ENCODE measurements around the gene KRTAP10-4. TPM values are rescaled to one million over a fixed set of nuclear protein-coding genes. Genes with fewer than 3 reads are reported as not detected.
A peak's percentile ranks its signal among the peaks of the same experiment; 100 is the strongest.

Gene KRTAP10-4
- total RNA-seq, 4 donors from 2014 or later = not detected

GRCh38 chr21:44527156-44527982 lies 46.2 kb upstream of the KRTAP10-4 start:
- Histone ChIP-seq H3K27me3 (no peaks in the 10 kb centered on the region), H3K4me1 (no peaks in the 10 kb centered on the region), H3K9me3 (no peaks in the 10 kb centered on the region), H3K4me3 (no peak overlapping the region), H3K36me3 (no peaks in the 10 kb centered on the region), H3K27ac (no peak overlapping the region)
- DNase-seq = no peak
- in situ Hi-C loops (cut with MboI; ENCODE audit: low pct_ligation_motif_present in 1 of 4, low pct_unique_long_range_greater_than_20kb in 1 of 4, low sequenced_read_pairs in 3 of 4) = no loop called here
- TF ChIP-seq POLR2AphosphoS5 (IDR thresholded peaks at IDR 0.05) (no peak), POLR2A (IDR thresholded peaks at IDR 0.05) (no peak), CTCF (IDR thresholded peaks at IDR 0.05) (no peak), EP300 (IDR thresholded peaks at IDR 0.05; ENCODE audit: low read depth) (no peak)
- intact Hi-C loops (cut with DNase I; ENCODE audit: low total_unique reads) = no loop called here
- WGBS, 2 donors (ENCODE audit: low coverage in 1 of 2) = 84 to 96% methylated on average over 5 to 37 of the region's 37 CpGs

DNA sequence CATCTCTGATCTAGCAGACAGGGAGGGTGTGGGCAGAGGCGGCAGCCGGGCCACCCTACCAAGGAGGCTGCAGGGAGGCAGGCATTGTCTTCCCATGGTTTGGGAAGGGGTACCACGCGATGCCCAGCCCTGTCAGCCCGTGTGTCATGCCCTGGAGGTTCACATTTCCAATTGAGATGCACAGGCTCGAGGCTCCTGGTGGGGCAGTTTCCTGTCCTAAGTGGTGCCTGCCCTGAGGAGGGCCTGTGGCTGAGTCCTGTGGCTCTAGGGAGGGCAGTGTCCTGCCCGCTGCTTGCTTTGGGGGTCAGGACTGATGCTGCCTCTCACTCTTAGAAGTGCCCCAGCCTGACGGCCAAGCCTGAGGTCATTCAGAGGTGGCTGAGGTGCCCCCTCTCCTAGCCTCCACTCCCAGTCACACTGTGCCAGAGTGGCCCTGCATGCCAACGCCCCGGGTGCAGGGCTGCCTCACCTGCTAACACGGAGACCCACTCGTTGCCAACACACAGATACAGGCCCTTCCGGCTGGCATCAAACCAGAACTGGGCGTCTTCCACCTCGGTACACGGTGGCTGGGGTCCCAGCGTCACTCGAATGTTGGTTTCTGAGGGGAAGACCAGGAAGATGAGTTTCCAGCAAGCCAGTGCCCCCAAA lies 45.4 kb upstream of the KRTAP10-4 start:
- in situ Hi-C loops (cut with MboI; ENCODE audit: low pct_ligation_motif_present in 1 of 4, low pct_unique_long_range_greater_than_20kb in 1 of 4, low sequenced_read_pairs in 3 of 4) = no loop called here
- no peak for DNase-seq

GRCh38 chr21:44528634-44528995 lies 44.9 kb upstream of the KRTAP10-4 start:
- Histone ChIP-seq H3K36me3 (no peaks in the 10 kb centered on the region), H3K27ac (no peak overlapping the region), H3K4me3 (no peak overlapping the region), H3K27me3 (no peaks in the 10 kb centered on the region), H3K4me1 (no peaks in the 10 kb centered on the region), H3K9me3 (no peaks in the 10 kb centered on the region)
- 80% methylated on average over 10 of the region's 10 CpGs; no CpG with 5 or more reads in 1 of the 2 donors for WGBS, 2 donors (ENCODE audit: low coverage in 1 of 2)
- intact Hi-C loops (cut with DNase I; ENCODE audit: low total_unique reads) = no loop called here
- in situ Hi-C loops (cut with MboI; ENCODE audit: low pct_ligation_motif_present in 1 of 4, low pct_unique_long_range_greater_than_20kb in 1 of 4, low sequenced_read_pairs in 3 of 4) = no loop called here
- no peak for DNase-seq
- TF ChIP-seq EP300 (IDR thresholded peaks at IDR 0.05; ENCODE audit: low read depth) (no peak), CTCF (IDR thresholded peaks at IDR 0.05) (no peak), POLR2AphosphoS5 (IDR thresholded peaks at IDR 0.05) (no peak), POLR2A (IDR thresholded peaks at IDR 0.05) (no peak)

More for the DNA sequence above, 45.4 kb upstream of the KRTAP10-4 start:
- no peak for TF ChIP-seq EP300 (IDR thresholded peaks at IDR 0.05; ENCODE audit: low read depth)
- TF ChIP-seq POLR2AphosphoS5 (IDR thresholded peaks at IDR 0.05) = no peak
- TF ChIP-seq CTCF (IDR thresholded peaks at IDR 0.05) = no peak
- no peak for TF ChIP-seq POLR2A (IDR thresholded peaks at IDR 0.05)
- H3K4me3 ChIP-seq = no peak overlapping the region
- H3K27me3 ChIP-seq = no peaks in the 10 kb centered on the region
- no peaks in the 10 kb centered on the region for H3K9me3 ChIP-seq
- 87% methylated on average over 17 of the region's 18 CpGs; no CpG with 5 or more reads in 1 of the 2 donors for WGBS, 2 donors (ENCODE audit: low coverage in 1 of 2)
- H3K4me1 ChIP-seq = no peaks in the 10 kb centered on the region
- H3K27ac ChIP-seq = no peak overlapping the region
- intact Hi-C loops (cut with DNase I; ENCODE audit: low total_unique reads) = no loop called here
- H3K36me3 ChIP-seq = no peaks in the 10 kb centered on the region

DNA sequence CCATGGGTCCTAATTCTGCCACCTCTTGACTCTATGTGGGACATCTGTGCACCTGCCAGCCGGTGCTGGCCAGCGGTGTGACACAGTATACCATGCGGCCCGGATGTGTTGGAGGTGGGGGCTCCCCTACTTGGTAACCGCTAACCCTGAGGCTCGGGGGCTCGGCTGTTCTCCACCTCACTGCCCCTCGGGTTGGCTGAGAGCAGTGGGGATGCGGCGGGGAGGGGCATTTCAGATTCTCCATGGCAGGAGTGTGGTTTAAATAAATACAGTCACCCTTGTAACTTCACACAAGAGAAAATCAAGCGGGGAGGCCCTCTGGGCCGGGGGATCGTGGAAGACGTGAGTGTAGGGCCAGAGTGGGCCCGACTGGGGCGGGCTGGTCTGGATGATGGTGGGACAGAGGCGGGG lies 44.5 kb upstream of the KRTAP10-4 start:
- in situ Hi-C loops (cut with MboI; ENCODE audit: low pct_ligation_motif_present in 1 of 4, low pct_unique_long_range_greater_than_20kb in 1 of 4, low sequenced_read_pairs in 3 of 4) = no loop called here
- peak; percentile 2 for DNase-seq
- H3K36me3 ChIP-seq = no peaks in the 10 kb centered on the region
- no peak for TF ChIP-seq EP300 (IDR thresholded peaks at IDR 0.05; ENCODE audit: low read depth)
- no peaks in the 10 kb centered on the region for H3K4me1 ChIP-seq
- intact Hi-C loops (cut with DNase I; ENCODE audit: low total_unique reads) = no loop called here
- H3K9me3 ChIP-seq = no peaks in the 10 kb centered on the region
- no peak overlapping the region for H3K4me3 ChIP-seq
- H3K27ac ChIP-seq = no peak overlapping the region
- H3K27me3 ChIP-seq = no peaks in the 10 kb centered on the region
- WGBS, 2 donors (ENCODE audit: low coverage in 1 of 2) = 74 to 88% methylated on average over 6 to 17 of the region's 17 CpGs

Measured in transverse colon (tissue), 4 donors.